ENCODE measurements around the gene KCNQ5.
"Not testable (repeated sequence)": the region's sequence is repeated elsewhere in the genome, so short reads cannot be mapped to it uniquely, and the experiment has no call there.

KCNQ5 gene

GRCh38 chr6:73209117-73209516, 587.3 kb downstream of the KCNQ5 start:
- no peak for DNase-seq

DNA sequence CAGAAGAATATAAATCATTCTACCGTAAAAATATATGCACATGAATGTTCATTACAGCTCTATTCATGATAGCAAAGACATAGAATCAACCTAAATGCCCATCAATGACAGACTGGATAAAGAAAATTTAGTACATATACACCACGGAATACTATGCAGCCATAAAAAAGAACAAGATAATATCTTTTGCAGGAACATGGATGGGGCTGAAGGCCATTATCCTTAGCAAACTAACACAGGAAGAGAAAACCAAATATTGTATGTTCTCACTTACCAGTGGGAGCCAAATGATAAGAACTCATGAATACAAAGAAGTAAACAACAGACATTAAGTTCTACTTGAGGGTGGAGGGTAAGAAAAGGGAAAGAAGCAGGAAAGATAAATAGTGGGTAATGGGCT, 595.0 kb downstream of the KCNQ5 start:
- no peak for DNase-seq

DNA sequence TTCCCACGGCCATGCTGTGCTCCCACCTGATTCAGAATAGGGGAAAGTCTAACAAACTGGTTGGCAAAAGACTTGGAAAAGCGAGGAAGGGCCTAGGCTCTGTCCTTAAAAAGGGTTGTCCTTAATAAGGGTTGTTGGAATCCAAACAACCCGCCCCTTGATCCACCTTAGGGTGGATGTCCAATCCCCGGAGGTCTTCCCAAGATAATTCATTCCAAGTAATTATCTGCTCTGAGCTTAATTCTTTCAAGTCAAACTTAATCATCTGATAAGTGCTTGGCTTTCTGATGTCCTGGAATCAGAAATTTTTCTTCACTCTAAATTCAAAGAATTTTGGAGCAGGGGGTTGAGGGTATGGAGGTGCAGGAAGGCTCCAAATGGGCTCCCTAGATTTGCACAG, 603.5 kb downstream of the KCNQ5 start, which contains the start of gene KHDC1L:
Gene KHDC1L (minus strand): TSS at position 101 of the 400 bp plus-strand sequence. CDS start 88 bp downstream, at position 13.
- DNase-seq, result no peak

- no peak for DNase-seq
Measured at GRCh38 chr6:73227606-73228255, 605.9 kb downstream of the KCNQ5 start.

GRCh38 chr6:73231986-73232391, 610.1 kb downstream of the KCNQ5 start:
- no peak for DNase-seq

DNA sequence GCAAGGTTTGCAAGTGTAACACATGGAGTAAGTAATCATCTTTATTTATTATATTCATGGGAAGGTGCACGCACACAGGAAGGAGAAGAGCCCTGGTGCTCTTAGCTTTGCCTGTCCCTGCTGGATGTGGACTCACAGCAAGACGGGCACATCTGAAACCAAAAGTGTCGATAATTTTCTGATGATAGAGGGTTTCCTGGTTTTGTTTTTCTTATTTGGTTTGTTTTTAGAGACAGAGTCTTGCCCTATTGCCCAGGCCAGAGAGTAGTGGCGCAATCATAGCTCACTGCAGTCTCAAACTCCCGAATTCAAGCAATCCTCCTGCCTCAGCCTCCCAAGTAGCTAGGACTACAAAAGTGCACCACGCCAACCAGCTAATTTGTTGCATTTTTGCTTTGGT, 611.2 kb downstream of the KCNQ5 start:
- DNase-seq, result no peak

DNA sequence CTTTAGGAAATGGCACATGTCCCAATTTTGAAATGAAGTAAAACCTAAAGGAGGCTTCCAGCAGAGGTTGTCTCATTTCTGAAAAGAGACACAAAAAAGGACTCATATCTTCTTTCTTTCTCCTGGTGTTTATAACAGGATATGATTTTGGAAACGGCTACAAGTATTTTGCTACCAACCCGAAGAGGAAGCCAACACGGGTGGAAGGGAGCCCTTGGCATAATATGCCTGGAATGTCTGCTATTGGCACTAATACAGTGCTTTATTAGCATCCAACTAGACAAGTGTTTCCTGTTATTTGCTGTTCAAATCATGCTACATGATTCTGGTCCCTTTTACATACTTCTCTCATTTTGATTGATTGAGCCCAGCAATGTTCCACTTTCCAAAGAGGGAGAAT, 612.1 kb downstream of the KCNQ5 start:
- not testable (repeated sequence) for DNase-seq

GRCh38 chr6:73234733-73235132, 612.9 kb downstream of the KCNQ5 start:
- DNase-seq, result no peak

DNA sequence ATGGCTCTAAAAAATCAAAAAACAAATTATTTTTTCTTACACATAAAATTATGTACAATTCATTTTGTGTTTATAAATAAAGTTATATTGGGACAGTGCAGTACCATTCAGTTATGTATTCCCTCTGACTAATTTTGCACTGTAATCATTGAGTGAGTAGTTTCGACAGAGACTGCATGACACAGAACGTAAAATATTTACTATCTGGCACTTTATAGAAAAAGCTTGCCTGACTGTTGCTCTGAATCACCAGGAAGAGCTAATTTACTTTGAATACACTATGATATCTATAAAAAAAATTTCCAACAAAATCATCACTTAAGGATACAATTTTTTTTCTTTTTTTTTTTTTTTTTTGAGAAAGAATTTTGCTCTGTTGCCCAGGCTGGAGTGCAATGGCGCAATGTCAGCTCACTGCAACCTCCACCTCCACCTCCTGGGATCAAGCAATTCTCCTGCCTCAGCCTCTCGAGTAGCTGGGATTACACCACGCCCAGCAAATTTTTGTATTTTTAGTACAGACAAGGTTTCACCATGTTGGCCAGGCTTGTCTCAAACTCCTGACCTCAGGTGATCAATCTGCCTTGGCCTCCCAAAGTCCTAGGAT, 614.4 kb downstream of the KCNQ5 start:
- DNase-seq, result no peak

GRCh38 chr6:73240730-73241129, 618.9 kb downstream of the KCNQ5 start:
- DNase-seq, result no peak

DNA sequence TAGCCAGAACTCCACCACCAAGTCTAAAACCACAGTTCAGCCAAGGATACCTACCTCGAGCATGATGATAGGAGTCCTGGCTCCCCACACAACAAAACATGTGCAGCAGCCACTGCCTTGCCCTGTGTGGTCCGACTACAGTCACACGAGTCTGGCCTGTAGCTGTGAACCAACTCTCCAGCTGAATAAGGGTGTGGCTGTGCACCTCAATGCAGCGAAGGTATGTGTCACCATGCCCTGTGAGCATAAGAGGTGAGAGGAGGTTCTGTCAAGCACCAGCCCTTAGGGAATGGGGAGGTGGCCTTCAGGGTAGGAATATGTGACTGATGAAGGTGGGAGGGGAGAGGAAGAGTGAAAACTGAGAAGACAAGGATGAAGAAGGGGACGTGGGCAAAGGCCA, 620.1 kb downstream of the KCNQ5 start:
- DNase-seq, result no peak

All from NCI-H2081 treated with DMSO at 0.1 percent for 48 hours (cell line).